Coronary artery (tissue), 2 donors: Measurements from ENCODE around the gene LRRC28.

Experiments
- DNase-seq: peaks from one replicate; pipeline ENCODE4 v3.0.0-alpha.2; 2017; ENCODE audit warnings: low spot score
- H3K27ac ChIP-seq, 2 donors: fragments of 200-600 bp; sonication (generic); one replicate each; pipeline ENCODE4 v1.5.1; 2016 to 2019
- H3K4me3 ChIP-seq: fragments of 200-600 bp; sonication (generic); 2 replicates; pipeline ENCODE4 v1.5.1; 2016; ENCODE audit warnings: mild to moderate bottlenecking, moderate library complexity
- CTCF ChIP-seq: fragments of 200-600 bp; sonication (generic); IDR thresholded peaks from one replicate; pipeline ENCODE4 v1.5.1; 2019; ENCODE audit warnings: antibody characterized with exemption

The LRRC28 gene

DNA sequence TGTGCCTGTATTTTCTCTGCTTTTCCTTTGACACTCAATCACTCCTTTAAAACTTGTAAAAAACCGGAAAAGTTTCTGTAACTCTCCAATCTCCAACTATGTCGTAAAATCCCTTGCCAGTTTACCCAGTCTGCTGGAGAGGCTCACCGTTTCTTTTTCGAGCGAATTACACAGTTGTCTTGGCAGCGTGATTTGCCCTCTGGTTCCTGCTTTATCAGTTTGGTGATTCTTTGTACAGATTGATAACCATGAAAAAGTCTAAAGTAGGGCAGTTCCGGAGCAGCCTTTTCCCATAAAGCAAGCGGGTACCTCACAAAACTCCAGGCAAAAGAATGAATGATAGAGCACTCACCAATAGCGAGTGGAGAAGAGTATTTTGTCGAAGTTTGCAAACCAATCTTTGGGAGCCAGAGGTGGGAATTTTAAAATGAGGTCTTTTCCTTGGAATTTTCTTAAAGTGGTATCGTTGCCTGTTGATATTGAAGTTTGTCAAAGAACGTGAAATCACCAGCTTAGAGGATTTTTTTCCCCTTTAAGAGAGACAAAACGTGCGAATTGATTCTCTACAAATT is 1.9 kb upstream of the LRRC28 start, which contains the start of gene TTC23:
TSS of gene TTC23 (minus strand) at position 312 of the 572 bp plus-strand sequence. CDS start 20,869 bp downstream, outside the sequence.
- H3K27ac ChIP-seq = peak within 1 kb of the TSS; percentile 94
- no peak for DNase-seq
- TF ChIP-seq CTCF = no peak
- peak within 1 kb of the TSS; percentile 85 for H3K4me3 ChIP-seq

DNA sequence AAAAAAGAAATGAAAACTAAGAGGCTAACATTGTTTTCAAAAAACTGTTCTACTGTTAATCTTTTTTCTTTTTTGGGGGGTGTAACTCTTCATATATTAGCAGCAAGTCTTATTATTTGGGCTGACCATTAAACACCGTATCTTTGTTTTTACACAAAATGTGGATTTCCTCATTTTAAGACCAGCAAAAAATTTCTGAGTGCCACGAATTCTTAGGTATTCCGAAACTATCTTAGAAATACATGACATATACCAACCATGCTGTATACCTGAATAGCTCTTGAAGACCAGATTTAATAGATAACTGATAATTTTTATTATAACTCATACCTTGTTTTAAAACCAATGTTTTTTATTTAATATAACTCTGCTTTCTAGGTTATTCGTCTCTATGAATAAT is 1.3 kb upstream of the LRRC28 start:
- Histone ChIP-seq H3K4me3 (peak overlapping the region; percentile 85), H3K27ac (peak overlapping the region; percentile 77 to 94)
- no peak for TF ChIP-seq CTCF
- no peak for DNase-seq

GRCh38 chr15:99250494-99250856 is 806 bp upstream of the LRRC28 start:
- Histone ChIP-seq H3K4me3 (peak overlapping the region; percentile 85), H3K27ac (peak overlapping the region; percentile 94)
- no peak for TF ChIP-seq CTCF
- DNase-seq = no peak

DNA sequence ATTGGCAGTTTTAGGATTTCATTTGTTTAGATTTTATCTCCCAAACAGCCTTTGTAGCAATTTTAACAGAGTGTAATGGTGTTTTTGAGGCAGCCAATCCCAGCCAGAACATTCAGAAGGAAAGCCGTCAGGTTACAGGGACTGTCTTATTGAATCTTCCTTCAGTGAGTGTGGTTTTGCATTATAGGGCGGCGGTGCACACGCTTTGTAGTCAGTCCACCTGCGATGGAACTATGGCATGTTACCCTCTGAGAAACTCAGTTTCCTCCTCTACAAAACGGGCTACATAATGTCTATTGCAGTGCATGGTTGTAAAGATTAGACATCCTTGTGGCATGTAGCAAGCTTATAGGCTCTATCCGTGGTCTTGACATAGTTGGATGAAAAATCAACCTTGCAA is 1.0 kb downstream of the LRRC28 start:
- Histone ChIP-seq H3K27ac (no peak overlapping the region), H3K4me3 (peak overlapping the region; percentile 85)
- no peak for DNase-seq
- TF ChIP-seq CTCF = no peak

DNA sequence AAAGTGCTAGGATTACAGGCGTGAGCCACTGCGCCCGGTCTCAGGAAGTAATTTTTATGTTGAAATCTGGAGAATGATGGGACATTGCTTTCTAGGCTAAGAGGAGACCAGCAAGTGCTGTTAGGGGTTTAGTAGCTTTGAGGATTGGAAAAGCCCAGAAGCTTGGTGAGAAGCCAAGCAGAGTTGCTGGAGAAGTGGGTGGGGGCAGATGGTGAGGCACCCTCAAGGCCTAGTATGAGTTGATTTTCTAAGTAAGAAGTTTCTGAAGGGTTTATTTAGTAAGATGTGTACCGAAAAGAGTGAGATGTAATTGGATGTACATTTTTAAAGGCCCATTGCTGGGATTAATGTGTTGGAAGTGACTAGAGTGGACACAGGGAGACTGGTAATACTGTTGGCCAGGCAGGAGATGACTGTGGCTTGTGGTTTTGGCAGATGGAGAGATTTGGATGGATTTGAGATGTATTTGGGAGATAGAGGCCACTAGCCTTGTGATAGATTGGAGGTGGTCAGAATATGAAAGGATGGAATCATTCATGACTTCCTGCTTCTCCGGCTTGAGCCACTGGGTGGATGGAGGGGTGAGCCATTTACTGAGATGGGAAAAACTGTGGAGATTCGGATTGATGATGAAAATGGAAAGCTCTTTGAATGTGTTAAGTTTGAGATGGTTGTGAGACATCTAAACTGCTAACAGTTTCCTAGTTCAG is 2.3 kb downstream of the LRRC28 start:
- Histone ChIP-seq H3K4me3 (no peak overlapping the region), H3K27ac (no peak overlapping the region)
- no peak for TF ChIP-seq CTCF

DNA sequence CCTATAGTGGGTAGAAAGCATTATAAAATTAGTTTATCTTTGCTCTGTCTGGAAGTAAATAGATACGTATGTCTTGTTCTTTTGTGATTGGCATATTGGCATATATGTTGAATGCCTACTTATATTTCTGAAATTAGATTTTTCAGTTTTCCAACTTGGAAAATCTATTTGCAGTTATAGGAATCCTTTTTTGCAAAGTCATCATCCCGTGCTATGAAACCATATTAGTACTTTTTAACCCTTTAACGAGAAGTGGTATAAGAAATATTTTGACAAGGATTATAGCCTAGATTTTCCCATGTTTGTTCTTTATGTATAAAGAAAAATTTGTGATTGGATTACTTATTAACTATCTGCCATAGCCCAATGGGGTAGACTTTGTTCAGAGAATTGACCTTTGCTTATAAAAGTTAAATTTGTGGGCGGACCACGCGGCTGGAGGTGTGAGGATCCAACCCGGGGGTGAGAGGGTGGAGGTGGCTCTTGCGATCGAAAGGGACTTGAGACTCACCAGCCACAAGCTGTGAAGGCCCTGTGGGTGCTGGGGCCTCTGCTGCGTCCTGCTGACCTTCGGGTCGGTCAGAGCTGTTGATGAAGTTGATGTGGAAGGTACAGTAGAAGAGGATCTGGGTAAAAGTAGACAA is 5.9 kb downstream of the LRRC28 start:
- no peak for TF ChIP-seq CTCF
- Histone ChIP-seq H3K4me3 (no peak overlapping the region), H3K27ac (no peak overlapping the region)
- DNase-seq = no peak

More for the DNA sequence above, 2.3 kb downstream of the LRRC28 start:
- no peak for DNase-seq
